WERI-Rb-1 (cell line): ENCODE data around the gene KLF2.

ENCODE experiments used
- DNase-seq: peaks from one replicate; pipeline ENCODE4 v3.0.0-alpha.2; 2020
- H3K27ac ChIP-seq: fragments of 250-450 bp; sonication (Bioruptor Pico); 2 replicates; pipeline ENCODE4 v1.5.1; 2020; ENCODE audit warnings: mild to moderate bottlenecking, moderate library complexity
- H3K27me3 ChIP-seq: fragments of 250-450 bp; sonication (Bioruptor Pico); 2 replicates; pipeline ENCODE4 v1.5.1; 2021; ENCODE audit warnings: mild to moderate bottlenecking, low read depth, moderate library complexity; ENCODE audit not compliant: insufficient read depth, severe bottlenecking
- H3K36me3 ChIP-seq: fragments of 250-450 bp; sonication (Bioruptor Pico); 2 replicates; pipeline ENCODE4 v1.5.1; 2020; ENCODE audit warnings: mild to moderate bottlenecking, moderate library complexity
- H3K4me3 ChIP-seq: 2 replicates; pipeline ENCODE4 v1.5.1; 2011; ENCODE audit warnings: low read depth, mild to moderate bottlenecking, control low read depth, low read length
- H3K9me3 ChIP-seq: fragments of 250-450 bp; sonication (Bioruptor Pico); 2 replicates; pipeline ENCODE4 v1.5.1; 2021; ENCODE audit warnings: mild to moderate bottlenecking, moderate library complexity; ENCODE audit not compliant: severe bottlenecking
- TF ChIP-seq, protein P1 (sequence below): IDR thresholded peaks from 2 replicates; pipeline ENCODE4 v1.5.1; 2011; ENCODE audit warnings: low read depth, mild to moderate bottlenecking, control low read depth, inconsistent platforms, low read length

KLF2 gene

DNA sequence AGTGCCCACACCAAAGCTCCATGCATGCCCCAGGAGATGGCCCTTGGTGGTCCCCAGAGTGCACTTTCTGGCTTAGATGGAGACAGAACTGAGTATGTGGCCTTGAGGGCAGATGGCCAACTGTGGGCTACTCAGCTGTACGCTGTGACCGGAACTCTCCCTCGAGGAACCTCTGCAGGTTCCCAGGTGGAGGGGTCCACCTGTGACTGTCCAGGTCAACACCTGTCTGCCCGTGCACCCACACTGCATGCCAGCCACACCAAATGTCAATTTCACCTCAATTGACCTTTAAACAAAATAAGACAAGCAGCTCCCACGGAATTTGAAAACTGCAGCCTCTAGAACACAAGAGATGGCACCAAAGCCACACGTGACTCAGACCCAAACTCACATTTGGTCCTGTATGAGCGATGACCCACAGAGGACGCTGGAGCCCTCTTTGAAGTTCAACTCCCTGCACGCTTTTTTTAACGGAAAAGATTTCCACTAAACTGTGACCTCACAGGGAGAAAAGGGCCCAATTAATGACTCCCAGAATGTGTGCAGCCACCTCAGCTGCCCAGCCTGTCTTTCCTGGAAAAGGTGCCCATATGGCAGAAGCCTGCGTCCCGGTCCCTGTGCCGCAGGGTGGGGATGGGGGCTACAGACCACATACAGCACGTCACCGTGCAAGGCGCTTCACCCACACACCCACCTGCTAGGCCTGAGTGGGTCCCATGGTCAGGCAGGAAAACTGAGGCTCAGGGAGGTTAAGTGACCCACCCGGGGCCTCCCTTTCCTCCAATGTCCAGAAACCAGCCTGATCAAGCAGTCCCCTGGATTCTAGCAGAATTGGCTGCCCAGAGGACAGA lies 47.7 kb downstream of the KLF2 start:
- no peak for DNase-seq
- TF ChIP-seq, protein P1, sequence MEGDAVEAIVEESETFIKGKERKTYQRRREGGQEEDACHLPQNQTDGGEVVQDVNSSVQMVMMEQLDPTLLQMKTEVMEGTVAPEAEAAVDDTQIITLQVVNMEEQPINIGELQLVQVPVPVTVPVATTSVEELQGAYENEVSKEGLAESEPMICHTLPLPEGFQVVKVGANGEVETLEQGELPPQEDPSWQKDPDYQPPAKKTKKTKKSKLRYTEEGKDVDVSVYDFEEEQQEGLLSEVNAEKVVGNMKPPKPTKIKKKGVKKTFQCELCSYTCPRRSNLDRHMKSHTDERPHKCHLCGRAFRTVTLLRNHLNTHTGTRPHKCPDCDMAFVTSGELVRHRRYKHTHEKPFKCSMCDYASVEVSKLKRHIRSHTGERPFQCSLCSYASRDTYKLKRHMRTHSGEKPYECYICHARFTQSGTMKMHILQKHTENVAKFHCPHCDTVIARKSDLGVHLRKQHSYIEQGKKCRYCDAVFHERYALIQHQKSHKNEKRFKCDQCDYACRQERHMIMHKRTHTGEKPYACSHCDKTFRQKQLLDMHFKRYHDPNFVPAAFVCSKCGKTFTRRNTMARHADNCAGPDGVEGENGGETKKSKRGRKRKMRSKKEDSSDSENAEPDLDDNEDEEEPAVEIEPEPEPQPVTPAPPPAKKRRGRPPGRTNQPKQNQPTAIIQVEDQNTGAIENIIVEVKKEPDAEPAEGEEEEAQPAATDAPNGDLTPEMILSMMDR: no peak
- H3K4me3 ChIP-seq: no peak overlapping the region
- H3K27ac ChIP-seq: no peak overlapping the region
- H3K9me3 ChIP-seq: no peaks in the 10 kb centered on the region
- H3K27me3 ChIP-seq: no peaks in the 10 kb centered on the region
- H3K36me3 ChIP-seq: peaks cover 23% of the 10 kb centered on the region

DNA sequence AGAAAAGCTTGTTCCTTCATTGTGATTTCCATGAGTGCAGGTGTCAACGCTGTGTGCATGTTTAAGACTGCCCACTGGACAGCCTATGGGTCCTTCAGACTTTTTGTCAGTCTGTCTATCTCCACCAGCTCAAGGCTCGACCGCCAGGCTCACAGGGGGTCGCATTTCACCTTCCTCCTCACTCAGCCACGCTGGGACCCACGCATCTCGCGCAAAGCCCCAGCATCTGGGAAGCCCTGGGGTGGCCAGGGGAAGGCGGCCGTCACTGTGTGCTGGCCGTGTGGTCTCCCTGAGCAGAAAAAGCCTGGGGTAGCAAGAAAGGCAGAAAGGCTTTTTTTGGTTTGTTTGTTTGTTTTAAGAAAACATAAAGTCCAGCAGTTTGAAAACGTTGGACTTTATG lies 48.5 kb downstream of the KLF2 start:
- TF ChIP-seq, protein P1: no peak
- no peaks in the 10 kb centered on the region for H3K9me3 ChIP-seq
- no peak overlapping the region for H3K27ac ChIP-seq
- H3K36me3 ChIP-seq: peaks cover 28% of the 10 kb centered on the region
- H3K4me3 ChIP-seq: no peak overlapping the region
- no peaks in the 10 kb centered on the region for H3K27me3 ChIP-seq
- DNase-seq: no peak

DNA sequence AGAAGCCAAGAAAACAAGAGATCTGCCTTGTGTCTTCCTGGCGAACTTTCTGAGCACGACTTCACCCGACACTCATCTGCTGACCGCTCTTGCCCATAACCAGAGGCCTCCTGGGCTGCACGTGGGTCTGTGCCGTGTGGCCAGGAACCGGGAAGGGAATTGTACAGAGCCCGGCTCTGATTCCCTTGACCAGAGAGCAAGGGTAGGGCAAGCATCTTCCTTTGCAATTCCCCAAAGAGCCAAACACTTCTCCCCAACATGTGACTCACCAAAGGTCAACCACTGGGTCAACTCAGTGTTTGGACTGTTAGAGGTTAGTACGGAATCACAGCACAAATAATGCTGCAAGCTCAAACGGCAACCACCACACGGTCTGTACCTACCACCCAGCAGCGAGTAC lies 48.9 kb downstream of the KLF2 start:
- Histone ChIP-seq H3K27ac (no peak overlapping the region), H3K27me3 (no peaks in the 10 kb centered on the region), H3K36me3 (peaks cover 28% of the 10 kb centered on the region), H3K9me3 (no peaks in the 10 kb centered on the region), H3K4me3 (no peak overlapping the region)
- TF ChIP-seq, protein P1: no peak
- DNase-seq: no peak

DNA sequence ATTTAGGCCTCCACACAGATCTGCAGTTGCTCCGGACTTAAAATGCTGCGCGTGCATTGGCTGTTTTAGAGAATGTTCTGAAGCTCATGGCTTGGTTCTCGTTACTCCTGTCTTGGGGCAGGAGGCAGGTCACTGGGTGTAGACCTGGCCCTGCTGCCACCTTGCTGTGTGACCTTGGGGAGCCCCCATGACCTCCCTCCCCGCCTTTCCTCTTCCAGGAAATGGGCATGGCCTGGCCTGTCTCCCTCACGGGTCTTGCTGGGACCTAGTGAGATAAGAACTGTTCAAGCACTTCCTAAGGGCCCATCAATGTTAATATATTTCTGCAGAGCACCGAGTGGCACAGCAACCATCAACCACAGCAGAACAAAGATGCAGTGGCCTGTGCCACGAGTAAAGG lies 49.4 kb downstream of the KLF2 start:
- no peak for DNase-seq
- H3K9me3 ChIP-seq: no peaks in the 10 kb centered on the region
- no peak overlapping the region for H3K4me3 ChIP-seq
- peaks cover 28% of the 10 kb centered on the region for H3K36me3 ChIP-seq
- no peak overlapping the region for H3K27ac ChIP-seq
- TF ChIP-seq, protein P1: no peak
- H3K27me3 ChIP-seq: no peaks in the 10 kb centered on the region

DNA sequence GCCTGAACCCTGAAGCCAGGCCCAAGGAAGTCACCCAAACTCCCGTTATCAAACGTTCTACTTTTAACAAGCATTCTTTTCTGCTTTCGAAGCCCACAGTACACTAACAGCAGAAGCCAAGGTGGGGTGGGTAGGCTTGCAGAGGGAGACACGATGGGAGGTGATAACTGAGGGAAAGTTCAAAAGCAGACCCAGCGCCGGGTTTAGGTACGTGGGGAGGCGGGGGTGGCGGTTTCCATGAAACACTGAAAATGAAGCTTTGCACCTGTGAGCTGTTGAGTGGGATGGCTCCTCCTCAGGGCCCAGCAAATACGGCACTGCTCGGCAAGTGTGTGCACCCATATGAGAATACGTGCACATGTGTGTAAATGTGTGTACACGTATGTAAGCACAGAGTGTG lies 49.8 kb downstream of the KLF2 start:
- TF ChIP-seq, protein P1: no peak
- H3K4me3 ChIP-seq: no peak overlapping the region
- DNase-seq: no peak

More for the DNA sequence above, 49.8 kb downstream of the KLF2 start:
- Histone ChIP-seq H3K36me3 (peaks cover 28% of the 10 kb centered on the region), H3K27me3 (no peaks in the 10 kb centered on the region), H3K9me3 (no peaks in the 10 kb centered on the region), H3K27ac (no peak overlapping the region)
